ENCODE measurements around the gene OR13F1. TPM values are rescaled to one million over a fixed set of nuclear protein-coding genes. Genes with fewer than 3 reads are reported as not detected.
"Not testable (repeated sequence)": the region's sequence is repeated elsewhere in the genome, so short reads cannot be mapped to it uniquely, and the experiment has no call there.

Gene OR13F1
- total RNA-seq, 4 donors from 2014 or later: not detected

- TF ChIP-seq CTCF (IDR thresholded peaks at IDR 0.05): no peak
- no peak for DNase-seq (ENCODE audit: low spot score)
- ATAC-seq (ENCODE audit: low FRiP score): no peak
Measured at GRCh38 chr9:104503440-104503839, 623 bp upstream of the OR13F1 start.

- ATAC-seq (ENCODE audit: low FRiP score) (no peak), DNase-seq (ENCODE audit: low spot score) (no peak)
- TF ChIP-seq CTCF (IDR thresholded peaks at IDR 0.05): no peak
Measured at GRCh38 chr9:104506565-104506964, 2.5 kb downstream of the OR13F1 start.

GRCh38 chr9:104514901-104515300 lies 10.8 kb downstream of the OR13F1 start:
- TF ChIP-seq CTCF (IDR thresholded peaks at IDR 0.05): no peak
- DNase-seq (ENCODE audit: low spot score): no peak
- ATAC-seq (ENCODE audit: low FRiP score): no peak

GRCh38 chr9:104520241-104520640 lies 16.2 kb downstream of the OR13F1 start:
- DNase-seq (ENCODE audit: low spot score); ATAC-seq (ENCODE audit: low FRiP score): not testable (repeated sequence)

GRCh38 chr9:104527109-104527508 lies 23.0 kb downstream of the OR13F1 start, which contains the start of gene OR13C4:
TSS of gene OR13C4 (minus strand) at chr9:104527209. CDS start at chr9:104527209, 0 bp downstream.
- TF ChIP-seq CTCF (IDR thresholded peaks at IDR 0.05): no peak
- no peak for DNase-seq (ENCODE audit: low spot score)
- no peak for ATAC-seq (ENCODE audit: low FRiP score)

- TF ChIP-seq CTCF (IDR thresholded peaks at IDR 0.05): no peak
- DNase-seq (ENCODE audit: low spot score) (no peak), ATAC-seq (ENCODE audit: low FRiP score) (no peak)
Measured at GRCh38 chr9:104536756-104537155, 32.7 kb downstream of the OR13F1 start, which contains the start of gene OR13C3. TSS of gene OR13C3 (minus strand) at chr9:104536856. CDS start at chr9:104536723, 133 bp downstream.

- no peak for TF ChIP-seq CTCF (IDR thresholded peaks at IDR 0.05)
- ATAC-seq (ENCODE audit: low FRiP score) (no peak), DNase-seq (ENCODE audit: low spot score) (no peak)
Measured at GRCh38 chr9:104539275-104539674, 35.2 kb downstream of the OR13F1 start.

- DNase-seq (ENCODE audit: low spot score): no peak
- no peak for TF ChIP-seq CTCF (IDR thresholded peaks at IDR 0.05)
- ATAC-seq (ENCODE audit: low FRiP score): no peak
Measured at GRCh38 chr9:104544644-104545043, 40.6 kb downstream of the OR13F1 start.
